Breast epithelium (tissue), 3 donors: Measurements from ENCODE around the gene HSPG2.

Source experiments
- POLR2A ChIP-seq: fragments of 450-650 bp; IDR thresholded peaks from one replicate; pipeline ENCODE4 v1.6.1; 2016; ENCODE audit warnings: antibody characterized with exemption, mild to moderate bottlenecking, moderate library complexity
- POLR2AphosphoS5 ChIP-seq, 3 donors: sonication (generic); formaldehyde crosslinking; IDR thresholded peaks; one replicate each; pipeline ENCODE4 v1.6.1; 2017; ENCODE audit warnings: antibody characterized with exemption in 3 of 3
- TF ChIP-seq, protein P1 (sequence below), 3 donors: fragments of 450-650 bp; IDR thresholded peaks; one replicate each; pipeline ENCODE4 v1.5.1; 2016 to 2017; ENCODE audit warnings: antibody characterized with exemption in 3 of 3, mild to moderate bottlenecking in 3 of 3, moderate library complexity in 3 of 3

DNA sequence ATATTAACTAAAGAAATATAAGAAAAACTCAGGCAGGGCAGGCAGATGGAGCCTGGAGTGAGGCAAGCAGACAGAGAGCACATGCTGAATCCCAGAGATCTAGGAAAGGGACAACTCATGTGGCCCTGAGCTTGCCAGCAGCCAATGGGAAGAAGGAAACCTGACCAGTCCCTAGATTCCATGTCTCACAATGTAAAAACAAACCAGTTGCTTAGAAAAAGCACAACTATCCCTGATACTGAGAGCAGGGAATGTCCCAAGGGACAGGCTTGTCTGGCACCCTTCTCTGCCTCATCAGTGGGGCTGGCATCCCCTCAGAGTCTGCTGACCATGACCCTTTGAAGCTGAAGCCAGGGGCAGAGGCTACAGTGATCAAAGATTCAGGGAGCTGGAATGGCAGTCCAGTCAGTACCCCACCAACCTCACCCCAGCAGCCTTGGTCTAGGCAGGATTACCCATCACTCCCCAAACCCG lies 27.8 kb downstream of the HSPG2 start:
- TF ChIP-seq, protein P1, sequence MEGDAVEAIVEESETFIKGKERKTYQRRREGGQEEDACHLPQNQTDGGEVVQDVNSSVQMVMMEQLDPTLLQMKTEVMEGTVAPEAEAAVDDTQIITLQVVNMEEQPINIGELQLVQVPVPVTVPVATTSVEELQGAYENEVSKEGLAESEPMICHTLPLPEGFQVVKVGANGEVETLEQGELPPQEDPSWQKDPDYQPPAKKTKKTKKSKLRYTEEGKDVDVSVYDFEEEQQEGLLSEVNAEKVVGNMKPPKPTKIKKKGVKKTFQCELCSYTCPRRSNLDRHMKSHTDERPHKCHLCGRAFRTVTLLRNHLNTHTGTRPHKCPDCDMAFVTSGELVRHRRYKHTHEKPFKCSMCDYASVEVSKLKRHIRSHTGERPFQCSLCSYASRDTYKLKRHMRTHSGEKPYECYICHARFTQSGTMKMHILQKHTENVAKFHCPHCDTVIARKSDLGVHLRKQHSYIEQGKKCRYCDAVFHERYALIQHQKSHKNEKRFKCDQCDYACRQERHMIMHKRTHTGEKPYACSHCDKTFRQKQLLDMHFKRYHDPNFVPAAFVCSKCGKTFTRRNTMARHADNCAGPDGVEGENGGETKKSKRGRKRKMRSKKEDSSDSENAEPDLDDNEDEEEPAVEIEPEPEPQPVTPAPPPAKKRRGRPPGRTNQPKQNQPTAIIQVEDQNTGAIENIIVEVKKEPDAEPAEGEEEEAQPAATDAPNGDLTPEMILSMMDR (IDR thresholded peaks at IDR 0.05) = no peak
- no peak for TF ChIP-seq POLR2A
- TF ChIP-seq POLR2AphosphoS5 (IDR thresholded peaks at IDR 0.05) = no peak
